Uterus (tissue), 4 donors: ENCODE measurements around the gene ATAD1. TPM values are rescaled to one million over a fixed set of nuclear protein-coding genes. Genes with fewer than 3 reads are reported as not detected.
"Not testable (repeated sequence)": the region's sequence is repeated elsewhere in the genome, so short reads cannot be mapped to it uniquely, and the experiment has no call there.

Experiments used
- DNase-seq, 2 donors: peaks; one replicate each; pipeline ENCODE4 v3.0.0-alpha.2; 2019 to 2020
- H3K27ac ChIP-seq, 2 donors: fragments of 200-600 bp; sonication (generic); 1 replicate in 1 of 2; 2 replicates in 1 of 2; pipeline ENCODE4 v1.5.1; 2016 to 2018
- H3K27me3 ChIP-seq, 2 donors: fragments of 200-600 bp; sonication (generic); one replicate each; pipeline ENCODE4 v1.5.1; 2018 to 2019; ENCODE audit warnings: control low read depth in 1 of 2
- H3K36me3 ChIP-seq, 2 donors: fragments of 200-600 bp; sonication (generic); one replicate each; pipeline ENCODE4 v1.5.1; 2019; ENCODE audit warnings: control low read depth in 1 of 2
- H3K4me1 ChIP-seq, 2 donors: fragments of 200-600 bp; sonication (generic); one replicate each; pipeline ENCODE4 v1.5.1; 2018 to 2019; ENCODE audit warnings: control low read depth in 1 of 2
- H3K4me3 ChIP-seq, 2 donors: fragments of 200-600 bp; sonication (generic); 1 replicate in 1 of 2; 2 replicates in 1 of 2; pipeline ENCODE4 v1.5.1; 2018 to 2019; ENCODE audit warnings: mild to moderate bottlenecking in 1 of 2
- H3K9me3 ChIP-seq, 2 donors: fragments of 200-600 bp; sonication (generic); one replicate each; pipeline ENCODE4 v1.5.1; 2019; ENCODE audit warnings: control low read depth in 1 of 2
- POLR2A ChIP-seq, 2 donors: fragments of 450-650 bp; IDR thresholded peaks; one replicate each; pipeline ENCODE4 v1.6.1; 2016; ENCODE audit warnings: antibody characterized with exemption in 2 of 2, mild to moderate bottlenecking in 1 of 2, moderate library complexity in 1 of 2
- intact Hi-C: fragments of 100-400 bp; cut with DNase I; formaldehyde crosslinking; loops from one replicate; pipeline ENCODE4 v1.15.1; 2023; ENCODE audit warnings: low total_unique reads
- total RNA-seq, 4 donors: library from RNA; depleted of rRNA in 3 of 4; stranded (reverse); fragments of >200 nt in 3 of 4; gene quantifications; one replicate each; pipeline versions ENCODE4 v1.1.0 to v1.2.4, GENCODE V29; 2014 to 2023
- TF ChIP-seq, protein P1 (sequence below), 4 experiments: fragments of 200-600 bp in 2 of 4; fragments of 450-650 bp in 2 of 4; sonication (generic) in 2 of 4; IDR thresholded peaks; one replicate each; pipeline ENCODE4 v1.5.1; 2016 to 2019; ENCODE audit warnings: antibody characterized with exemption in 4 of 4, mild to moderate bottlenecking in 2 of 4, moderate library complexity in 1 of 4
- donor health status: DM: yes; HTN: yes; CAD: no.

ATAD1 gene
- total RNA-seq, 4 donors from 2014 or later = 13.8 to 69.9 (median 31.5) TPM

DNA sequence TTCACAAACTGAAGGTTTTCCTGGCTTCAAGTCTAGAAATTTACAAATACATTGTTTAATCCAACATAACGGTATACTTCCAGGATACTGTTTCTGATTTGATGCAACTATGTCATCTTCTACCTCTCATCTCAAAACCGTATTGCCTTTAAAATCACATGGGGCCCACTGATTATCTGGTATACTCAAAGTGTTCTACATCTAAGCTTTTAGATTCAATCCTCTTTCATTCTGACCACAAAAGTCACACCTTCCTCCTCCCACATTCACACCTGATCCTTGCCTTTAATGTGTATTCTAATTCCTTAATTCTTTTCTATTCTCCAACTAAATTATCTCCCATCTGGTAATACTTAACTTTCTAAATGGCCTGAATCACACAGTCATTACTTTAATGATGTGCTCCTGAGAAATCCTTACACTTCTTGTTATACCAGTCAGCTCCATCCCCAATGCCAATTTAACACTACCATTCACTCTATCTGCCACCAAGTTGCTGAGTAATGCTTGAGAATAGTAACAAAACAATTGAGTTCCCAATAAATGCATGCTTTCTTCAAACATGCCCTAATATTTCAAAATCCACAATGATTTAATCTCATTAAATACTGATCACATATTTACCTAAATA, 13.0 kb downstream of the ATAD1 start:
- H3K27ac ChIP-seq = no peak overlapping the region
- no peaks in the 10 kb centered on the region for H3K4me1 ChIP-seq
- no peaks in the 10 kb centered on the region for H3K27me3 ChIP-seq
- no peaks in the 10 kb centered on the region for H3K9me3 ChIP-seq
- TF ChIP-seq, protein P1, sequence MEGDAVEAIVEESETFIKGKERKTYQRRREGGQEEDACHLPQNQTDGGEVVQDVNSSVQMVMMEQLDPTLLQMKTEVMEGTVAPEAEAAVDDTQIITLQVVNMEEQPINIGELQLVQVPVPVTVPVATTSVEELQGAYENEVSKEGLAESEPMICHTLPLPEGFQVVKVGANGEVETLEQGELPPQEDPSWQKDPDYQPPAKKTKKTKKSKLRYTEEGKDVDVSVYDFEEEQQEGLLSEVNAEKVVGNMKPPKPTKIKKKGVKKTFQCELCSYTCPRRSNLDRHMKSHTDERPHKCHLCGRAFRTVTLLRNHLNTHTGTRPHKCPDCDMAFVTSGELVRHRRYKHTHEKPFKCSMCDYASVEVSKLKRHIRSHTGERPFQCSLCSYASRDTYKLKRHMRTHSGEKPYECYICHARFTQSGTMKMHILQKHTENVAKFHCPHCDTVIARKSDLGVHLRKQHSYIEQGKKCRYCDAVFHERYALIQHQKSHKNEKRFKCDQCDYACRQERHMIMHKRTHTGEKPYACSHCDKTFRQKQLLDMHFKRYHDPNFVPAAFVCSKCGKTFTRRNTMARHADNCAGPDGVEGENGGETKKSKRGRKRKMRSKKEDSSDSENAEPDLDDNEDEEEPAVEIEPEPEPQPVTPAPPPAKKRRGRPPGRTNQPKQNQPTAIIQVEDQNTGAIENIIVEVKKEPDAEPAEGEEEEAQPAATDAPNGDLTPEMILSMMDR (IDR thresholded peaks at IDR 0.05) = no peak
- TF ChIP-seq POLR2A (IDR thresholded peaks at IDR 0.05) = no peak
- H3K4me3 ChIP-seq = no peak overlapping the region
- DNase-seq = no peak
- H3K36me3 ChIP-seq = no peaks in the 10 kb centered on the region
- intact Hi-C loops = no loop called here

DNA sequence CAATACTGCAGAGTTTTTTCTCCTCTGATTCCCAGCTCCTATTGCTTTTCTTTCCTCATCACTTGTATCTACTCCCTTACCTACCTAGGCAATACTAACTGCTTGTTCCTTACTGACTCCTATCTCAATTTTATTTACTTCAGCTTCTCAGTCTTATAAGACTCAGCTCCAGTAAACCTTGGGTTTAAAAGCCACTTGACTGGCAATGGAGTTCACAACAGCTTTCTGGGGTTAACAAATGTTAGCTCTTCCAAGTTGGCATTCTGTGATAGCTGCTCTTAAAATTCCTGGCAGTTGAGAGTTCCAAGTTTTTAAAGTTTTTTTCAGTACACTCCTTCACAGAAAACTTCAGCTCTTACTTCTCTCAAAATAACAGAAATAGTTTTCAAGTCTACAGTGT, 14.2 kb downstream of the ATAD1 start:
- Histone ChIP-seq H3K27me3 (no peaks in the 10 kb centered on the region), H3K4me1 (no peaks in the 10 kb centered on the region), H3K27ac (no peak overlapping the region), H3K4me3 (no peak overlapping the region), H3K36me3 (no peaks in the 10 kb centered on the region), H3K9me3 (no peaks in the 10 kb centered on the region)
- intact Hi-C loops = no loop called here
- DNase-seq = no peak
- TF ChIP-seq, protein P1 (IDR thresholded peaks at IDR 0.05) = no peak
- no peak for TF ChIP-seq POLR2A (IDR thresholded peaks at IDR 0.05)

GRCh38 chr10:87803328-87803727, 14.7 kb downstream of the ATAD1 start:
- Histone ChIP-seq H3K27me3 (no peaks in the 10 kb centered on the region), H3K36me3 (no peaks in the 10 kb centered on the region), H3K4me1 (no peaks in the 10 kb centered on the region), H3K27ac (no peak overlapping the region), H3K4me3 (no peak overlapping the region), H3K9me3 (no peaks in the 10 kb centered on the region)
- intact Hi-C loops = no loop called here
- DNase-seq = no peak
- TF ChIP-seq POLR2A (IDR thresholded peaks at IDR 0.05) = no peak
- TF ChIP-seq, protein P1 (IDR thresholded peaks at IDR 0.05) = no peak

- not testable (repeated sequence) for H3K9me3 ChIP-seq
These were observed 16.1 kb downstream of the ATAD1 start for GRCh38 chr10:87801813-87802435.

DNA sequence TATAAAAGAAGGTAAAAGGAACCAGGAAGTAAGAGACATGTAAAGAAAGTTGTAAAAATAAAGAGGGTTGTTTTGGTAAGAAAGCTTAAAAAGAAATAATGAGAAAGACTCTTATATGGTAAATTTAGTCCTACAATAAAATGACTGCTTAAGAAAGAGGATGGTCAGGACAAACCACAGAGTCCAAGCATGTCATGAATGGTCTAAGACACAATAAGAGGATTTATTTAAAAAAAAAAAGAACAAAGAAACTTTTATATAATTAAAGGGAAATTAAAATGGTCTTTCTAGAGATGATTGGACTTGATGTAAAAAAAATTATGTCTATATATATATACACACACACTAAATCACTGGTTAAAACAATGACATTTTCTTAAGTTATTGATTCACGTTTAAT, 18.2 kb downstream of the ATAD1 start:
- Histone ChIP-seq H3K4me3 (no peak overlapping the region), H3K27me3 (no peaks in the 10 kb centered on the region), H3K9me3 (no peaks in the 10 kb centered on the region), H3K36me3 (no peaks in the 10 kb centered on the region), H3K4me1 (no peaks in the 10 kb centered on the region), H3K27ac (no peak overlapping the region)
- TF ChIP-seq, protein P1 (IDR thresholded peaks at IDR 0.05) = no peak
- no peak for TF ChIP-seq POLR2A (IDR thresholded peaks at IDR 0.05)
- no peak for DNase-seq
- intact Hi-C loops = no loop called here

More at GRCh38 chr10:87801813-87802435, 16.1 kb downstream of the ATAD1 start:
- H3K4me1 ChIP-seq, intact Hi-C loops, H3K27ac ChIP-seq, H3K4me3 ChIP-seq, H3K27me3 ChIP-seq, H3K36me3 ChIP-seq, DNase-seq: not testable (repeated sequence)
